GM12865 (cell line): ENCODE measurements around the gene RRM2.
"Not testable (repeated sequence)": the region's sequence is repeated elsewhere in the genome, so short reads cannot be mapped to it uniquely, and the experiment has no call there.

ENCODE experiments used
- DNase-seq: peaks from one replicate; pipeline ENCODE4 v3.0.0; 2010; ENCODE audit warnings: low read depth
- H3K4me3 ChIP-seq: 2 replicates; pipeline ENCODE4 v1.5.1; 2011; ENCODE audit warnings: mild to moderate bottlenecking, low read depth, low read length, control low read depth
- CTCF ChIP-seq: IDR thresholded peaks from 2 replicates; pipeline ENCODE4 v1.5.1; 2011; ENCODE audit warnings: low read length, control low read depth, low read depth, inconsistent platforms; ENCODE audit not compliant: insufficient read depth; ENCODE audit errors: missing control alignments

The RRM2 gene

DNA sequence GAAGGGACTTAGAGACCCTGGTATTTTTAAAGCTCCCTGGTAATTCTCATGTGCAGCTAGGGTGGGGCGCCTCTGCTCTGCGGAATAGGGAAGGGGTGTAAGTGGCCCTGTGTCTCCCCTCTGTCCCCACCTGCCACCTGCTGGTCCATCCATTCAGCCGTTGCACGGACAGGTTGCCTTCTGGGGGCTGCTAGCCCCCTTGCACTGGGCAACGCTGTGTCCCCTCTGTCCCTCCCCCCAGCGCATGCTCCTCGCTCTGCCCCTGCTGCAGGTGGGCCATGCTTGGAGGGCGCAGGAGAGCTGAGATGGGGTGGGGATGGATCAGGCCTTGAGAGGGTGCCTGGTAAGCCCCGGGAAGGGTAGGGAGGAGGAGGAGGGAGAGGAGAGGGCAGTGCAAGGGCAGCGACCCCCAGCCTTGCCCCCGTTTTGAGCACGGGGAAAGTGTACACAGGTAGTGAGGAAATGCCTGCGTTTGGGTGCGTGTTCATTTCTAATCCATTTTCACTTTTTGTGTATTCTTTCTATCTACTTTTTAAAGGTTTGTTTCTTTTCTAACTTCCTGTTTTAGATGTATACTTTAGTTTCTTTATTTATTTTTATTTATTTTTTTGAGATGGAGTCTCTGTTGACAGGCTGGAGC lies 23.9 kb downstream of the RRM2 start:
- no peak overlapping the region for H3K4me3 ChIP-seq
- no peak for TF ChIP-seq CTCF
- DNase-seq, result no peak

GRCh38 chr2:10147050-10147660 lies 24.6 kb downstream of the RRM2 start:
- not testable (repeated sequence) for DNase-seq

DNA sequence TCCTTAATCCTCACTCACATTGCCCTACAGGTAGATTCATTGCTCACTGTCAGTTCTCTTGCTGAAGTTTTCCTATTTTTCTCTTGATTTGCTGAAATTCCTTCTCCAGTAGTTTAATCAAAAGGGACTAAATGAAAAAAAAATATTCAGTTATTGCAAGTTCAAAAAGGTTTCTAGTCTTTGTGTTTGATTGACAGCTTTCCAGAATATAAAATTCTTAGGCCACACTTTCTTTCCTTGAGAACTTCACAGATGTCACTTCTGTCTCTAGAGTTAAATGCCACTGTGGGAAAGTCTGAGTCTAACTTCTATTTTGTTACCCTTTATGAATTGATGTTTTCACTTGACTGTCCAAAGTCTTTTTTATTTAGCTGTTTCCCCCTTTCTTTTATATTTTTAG lies 25.7 kb downstream of the RRM2 start:
- no peak for DNase-seq
- no peak overlapping the region for H3K4me3 ChIP-seq
- no peak for TF ChIP-seq CTCF

More at GRCh38 chr2:10147050-10147660, 24.6 kb downstream of the RRM2 start:
- not testable (repeated sequence) for H3K4me3 ChIP-seq

DNA sequence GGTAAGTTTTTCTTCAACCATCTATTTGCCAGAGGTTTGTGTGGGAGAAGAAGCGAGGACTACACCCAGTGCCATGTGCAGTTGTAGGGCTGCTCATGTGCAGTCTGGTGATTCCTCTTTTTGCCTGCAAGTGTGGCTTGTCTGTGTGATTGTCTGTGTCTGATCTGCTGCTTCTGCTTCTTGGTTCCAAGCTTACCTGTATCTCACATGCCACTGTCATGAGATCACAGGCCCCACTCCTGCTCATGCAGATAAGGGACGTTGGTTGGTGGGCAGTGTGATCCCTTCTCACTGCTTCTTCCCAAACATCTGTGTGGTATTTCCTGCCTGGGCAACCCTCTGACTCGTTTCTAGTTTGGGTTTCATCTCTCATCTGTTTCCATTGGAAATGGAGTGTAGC lies 27.1 kb downstream of the RRM2 start:
- no peak for TF ChIP-seq CTCF
- DNase-seq, result no peak
- no peak overlapping the region for H3K4me3 ChIP-seq

DNA sequence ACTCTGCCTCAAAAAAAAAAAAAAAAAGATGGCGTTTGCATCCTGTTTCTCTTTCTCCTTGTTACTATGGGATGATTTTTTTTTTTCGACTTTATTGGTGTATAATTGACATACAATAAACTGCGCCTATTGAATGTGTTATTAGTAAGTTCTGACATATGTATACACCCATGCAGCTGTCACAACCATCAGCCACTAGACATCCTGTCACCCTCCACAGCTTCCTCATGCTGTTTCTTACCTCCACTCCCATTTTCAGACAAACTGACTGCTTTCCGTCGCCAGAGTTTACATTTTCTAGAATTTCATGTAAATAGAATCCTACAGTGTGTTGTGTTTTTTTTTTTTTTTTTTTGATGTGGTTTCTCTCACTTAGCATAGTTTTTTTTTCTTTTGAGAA lies 27.9 kb downstream of the RRM2 start:
- DNase-seq, result no peak
- H3K4me3 ChIP-seq, result no peak overlapping the region
- no peak for TF ChIP-seq CTCF

DNA sequence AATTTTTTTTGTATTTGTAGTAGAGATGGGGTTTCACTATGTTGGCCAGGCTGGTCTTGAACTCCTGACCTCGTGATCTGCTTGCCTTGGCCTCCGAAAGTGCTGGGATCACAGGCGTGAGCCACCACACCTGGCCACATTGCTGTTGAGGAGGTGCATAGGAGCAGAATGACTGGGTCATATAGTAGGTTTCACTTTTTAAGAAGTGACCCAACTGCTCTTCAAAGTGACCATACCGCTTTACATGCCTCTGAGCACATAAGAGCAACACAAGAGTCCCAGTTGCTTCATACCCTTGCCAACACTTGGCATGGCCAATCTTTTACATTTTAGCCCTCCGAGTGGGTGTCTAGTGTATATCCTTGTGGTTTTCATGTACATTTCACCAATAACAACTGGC lies 28.9 kb downstream of the RRM2 start:
- DNase-seq, result no peak
- H3K4me3 ChIP-seq, result no peak overlapping the region
- TF ChIP-seq CTCF, result no peak

GRCh38 chr2:10157293-10157692 lies 34.8 kb downstream of the RRM2 start:
- no peak for DNase-seq
- TF ChIP-seq CTCF, result no peak
- H3K4me3 ChIP-seq, result no peak overlapping the region
